ENCODE results near the gene TMEM273. TPM values are rescaled to one million over a fixed set of nuclear protein-coding genes. Genes with fewer than 3 reads are reported as not detected.

Gene TMEM273
- polyA plus RNA-seq, 1 donor (not counting 4 experiments of a cell fraction or from before 2014, with no cell fraction given): not detected

GRCh38 chr10:49235392-49235791 is 47.2 kb upstream of the TMEM273 start:
- H3K27ac ChIP-seq (ENCODE audit: control insufficient read depth, insufficient read depth, low read length): no peak overlapping the region
- no peaks in the 10 kb centered on the region for H3K9me1 ChIP-seq (ENCODE audit: control insufficient read depth, extremely low read depth, insufficient read depth, low read length)
- no peak overlapping the region for H3K4me3 ChIP-seq (ENCODE audit: control insufficient read depth in 2 of 3, extremely low read depth in 1 of 3, insufficient read depth in 2 of 3, low read depth in 1 of 3, low read length in 3 of 3)
- FAIRE-seq (no peak), DNase-seq (ENCODE audit: low read depth, low spot score) (no peak)
- H4K20me1 ChIP-seq (ENCODE audit: control insufficient read depth, extremely low read depth, insufficient read depth, low read length): no peaks in the 10 kb centered on the region
- no peaks in the 10 kb centered on the region for H3K9me3 ChIP-seq (ENCODE audit: control insufficient read depth, low read depth, low read length)
- no peaks in the 10 kb centered on the region for H3K36me3 ChIP-seq (ENCODE audit: control insufficient read depth in 2 of 2, extremely low read depth in 1 of 2, insufficient read depth in 2 of 2, low read length in 2 of 2)
- no peak overlapping the region for H3K4me2 ChIP-seq (ENCODE audit: control insufficient read depth, extremely low read depth, insufficient read depth, low read depth, low read length)
- H2AFZ ChIP-seq (ENCODE audit: control insufficient read depth, low read length): no peak overlapping the region
- H3K27me3 ChIP-seq (ENCODE audit: control insufficient read depth, extremely low read depth, insufficient read depth, low read length): no peaks in the 10 kb centered on the region
- TF ChIP-seq EZH2 (IDR thresholded peaks at IDR 0.05; ENCODE audit: low read length) (no peak), CTCF (optimal IDR thresholded peaks at IDR 0.05 in 1 of 3, IDR thresholded peaks at IDR 0.05 in 1 of 3, conservative IDR thresholded peaks at IDR 0.05 in 1 of 3; ENCODE audit: extremely low read depth in 1 of 3, insufficient read depth in 2 of 3, low read length in 3 of 3) (no peak)
- no peak overlapping the region for H3K9ac ChIP-seq (ENCODE audit: control insufficient read depth, extremely low read depth, insufficient read depth, low read length)
- dilution Hi-C loops (cut with MboI; ENCODE audit: extremely low pct_ligation_motif_present, low sequenced_read_pairs): no loop called here
- H3K79me2 ChIP-seq (ENCODE audit: control insufficient read depth, insufficient read depth, low read length): no peaks in the 10 kb centered on the region
- no peaks in the 10 kb centered on the region for H3K4me1 ChIP-seq (ENCODE audit: control insufficient read depth, extremely low read depth, insufficient read depth, low read length)

DNA sequence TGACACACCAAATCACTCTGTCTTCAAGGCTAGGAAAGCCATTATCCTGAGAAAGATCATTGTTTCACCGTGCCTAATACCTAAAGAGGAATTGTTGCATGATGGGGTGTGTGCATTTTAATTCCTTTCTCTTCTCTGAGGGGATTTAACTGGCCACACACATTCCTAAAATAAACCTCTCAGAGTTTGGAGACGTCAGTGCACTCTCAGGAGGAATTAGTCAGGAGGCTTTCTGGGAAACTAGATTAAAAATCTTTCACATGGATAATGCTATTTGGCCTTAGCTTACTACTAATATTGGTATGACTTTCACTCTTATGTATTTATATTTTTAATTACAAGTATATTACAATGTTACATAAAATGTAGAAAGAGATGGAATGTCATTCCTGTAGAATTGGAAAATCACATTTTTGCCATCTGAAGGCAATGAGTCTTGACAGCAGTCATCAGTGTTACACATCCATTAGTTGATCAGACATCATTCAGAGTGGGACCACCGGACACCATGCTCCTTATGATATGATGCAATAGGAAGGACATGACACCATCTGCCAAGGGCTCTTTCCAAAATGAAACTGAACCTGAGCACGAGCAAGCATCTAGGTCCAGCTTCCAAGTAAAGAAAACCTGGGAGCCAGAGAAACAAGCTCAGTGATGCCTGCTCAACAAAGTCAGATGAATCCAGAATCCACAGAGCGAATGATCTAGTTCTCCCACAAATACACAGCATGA is 43.1 kb upstream of the TMEM273 start:
- no peak overlapping the region for H3K4me2 ChIP-seq (ENCODE audit: control insufficient read depth, extremely low read depth, insufficient read depth, low read depth, low read length)
- no peaks in the 10 kb centered on the region for H4K20me1 ChIP-seq (ENCODE audit: control insufficient read depth, extremely low read depth, insufficient read depth, low read length)
- H3K27me3 ChIP-seq (ENCODE audit: control insufficient read depth, extremely low read depth, insufficient read depth, low read length): no peaks in the 10 kb centered on the region
- no peaks in the 10 kb centered on the region for H3K9me1 ChIP-seq (ENCODE audit: control insufficient read depth, extremely low read depth, insufficient read depth, low read length)
- FAIRE-seq (no peak), DNase-seq (ENCODE audit: low read depth, low spot score) (no peak)
- H3K79me2 ChIP-seq (ENCODE audit: control insufficient read depth, insufficient read depth, low read length): no peaks in the 10 kb centered on the region
- H3K4me3 ChIP-seq (ENCODE audit: control insufficient read depth in 2 of 3, extremely low read depth in 1 of 3, insufficient read depth in 2 of 3, low read depth in 1 of 3, low read length in 3 of 3): no peak overlapping the region
- dilution Hi-C loops (cut with MboI; ENCODE audit: extremely low pct_ligation_motif_present, low sequenced_read_pairs): no loop called here
- no peaks in the 10 kb centered on the region for H3K4me1 ChIP-seq (ENCODE audit: control insufficient read depth, extremely low read depth, insufficient read depth, low read length)
- no peak overlapping the region for H2AFZ ChIP-seq (ENCODE audit: control insufficient read depth, low read length)
- H3K9me3 ChIP-seq (ENCODE audit: control insufficient read depth, low read depth, low read length): no peaks in the 10 kb centered on the region
- H3K9ac ChIP-seq (ENCODE audit: control insufficient read depth, extremely low read depth, insufficient read depth, low read length): no peak overlapping the region
- no peak overlapping the region for H3K27ac ChIP-seq (ENCODE audit: control insufficient read depth, insufficient read depth, low read length)
- no peak for TF ChIP-seq EZH2 (IDR thresholded peaks at IDR 0.05; ENCODE audit: low read length)
- H3K36me3 ChIP-seq (ENCODE audit: control insufficient read depth in 2 of 2, extremely low read depth in 1 of 2, insufficient read depth in 2 of 2, low read length in 2 of 2): no peaks in the 10 kb centered on the region

- Histone ChIP-seq H3K9me3 (ENCODE audit: control insufficient read depth, low read depth, low read length) (no peaks in the 10 kb centered on the region), H3K4me2 (ENCODE audit: control insufficient read depth, extremely low read depth, insufficient read depth, low read depth, low read length) (no peak overlapping the region), H3K79me2 (ENCODE audit: control insufficient read depth, insufficient read depth, low read length) (no peaks in the 10 kb centered on the region), H3K4me1 (ENCODE audit: control insufficient read depth, extremely low read depth, insufficient read depth, low read length) (no peaks in the 10 kb centered on the region), H3K27me3 (ENCODE audit: control insufficient read depth, extremely low read depth, insufficient read depth, low read length) (no peaks in the 10 kb centered on the region), H3K9me1 (ENCODE audit: control insufficient read depth, extremely low read depth, insufficient read depth, low read length) (no peaks in the 10 kb centered on the region), H3K9ac (ENCODE audit: control insufficient read depth, extremely low read depth, insufficient read depth, low read length) (no peak overlapping the region), H2AFZ (ENCODE audit: control insufficient read depth, low read length) (no peak overlapping the region), H3K36me3 (ENCODE audit: control insufficient read depth in 2 of 2, extremely low read depth in 1 of 2, insufficient read depth in 2 of 2, low read length in 2 of 2) (no peaks in the 10 kb centered on the region), H4K20me1 (ENCODE audit: control insufficient read depth, extremely low read depth, insufficient read depth, low read length) (no peaks in the 10 kb centered on the region), H3K4me3 (ENCODE audit: control insufficient read depth in 2 of 3, extremely low read depth in 1 of 3, insufficient read depth in 2 of 3, low read depth in 1 of 3, low read length in 3 of 3) (no peak overlapping the region), H3K27ac (ENCODE audit: control insufficient read depth, insufficient read depth, low read length) (no peak overlapping the region)
- DNase-seq (ENCODE audit: low read depth, low spot score): no peak
- no peak for FAIRE-seq
- dilution Hi-C loops (cut with MboI; ENCODE audit: extremely low pct_ligation_motif_present, low sequenced_read_pairs): no loop called here
- TF ChIP-seq EZH2 (IDR thresholded peaks at IDR 0.05; ENCODE audit: low read length): no peak
- TF ChIP-seq CTCF (optimal IDR thresholded peaks at IDR 0.05 in 1 of 3, IDR thresholded peaks at IDR 0.05 in 1 of 3, conservative IDR thresholded peaks at IDR 0.05 in 1 of 3; ENCODE audit: extremely low read depth in 1 of 3, insufficient read depth in 2 of 3, low read length in 3 of 3): no peak
These were observed 41.8 kb upstream of the TMEM273 start for GRCh38 chr10:49230004-49230403.

Data from keratinocyte (primary cell).